ENCODE data around the gene B3GALT6.

Gene B3GALT6

DNA sequence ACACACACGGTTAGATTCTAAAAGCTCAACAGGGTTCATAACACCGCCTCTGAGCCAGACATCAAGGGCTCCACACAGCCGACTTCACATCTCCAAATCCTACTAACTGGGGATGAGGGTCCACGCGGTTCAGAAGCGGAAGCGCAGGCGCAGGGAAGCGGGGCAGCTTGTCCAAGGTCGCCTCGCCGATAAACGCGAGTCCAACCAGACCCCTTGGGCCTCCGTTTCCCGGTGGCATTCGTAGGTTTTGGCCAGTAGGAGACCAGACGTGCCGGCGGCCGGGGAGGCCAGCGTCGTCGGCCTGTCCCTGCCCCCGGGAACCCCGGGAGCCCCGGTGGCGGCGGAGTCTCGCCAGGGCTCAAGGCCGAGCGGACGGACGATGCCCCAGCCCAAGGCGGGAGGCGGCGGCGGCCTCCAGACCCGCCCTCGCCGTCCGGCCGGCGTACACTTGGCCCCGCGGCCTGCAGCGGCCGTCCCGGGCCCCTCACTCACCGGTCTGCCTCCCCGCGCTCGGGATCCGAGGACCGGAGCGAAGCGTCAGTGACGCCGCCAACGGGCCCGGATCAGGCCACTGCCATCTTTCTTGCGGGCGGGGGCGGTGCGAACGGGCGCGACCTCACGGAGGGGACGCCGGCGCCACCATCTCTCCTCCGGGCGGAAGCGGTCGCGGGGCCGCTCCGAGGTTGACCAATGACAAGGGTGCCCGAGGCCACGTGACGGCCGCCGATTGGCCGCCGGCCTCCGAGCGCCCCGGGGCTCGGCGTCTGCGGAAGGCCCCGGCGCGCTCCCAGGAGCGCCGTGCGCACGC lies 433 bp upstream of the B3GALT6 start, which contains the start of gene SDF4:
SDF4 (minus strand) TSS at position 602 of the 808 bp plus-strand sequence. CDS start 3,229 bp downstream, outside the sequence.
- DNase-seq (ENCODE audit: low read depth) = peak; percentile 96

DNA sequence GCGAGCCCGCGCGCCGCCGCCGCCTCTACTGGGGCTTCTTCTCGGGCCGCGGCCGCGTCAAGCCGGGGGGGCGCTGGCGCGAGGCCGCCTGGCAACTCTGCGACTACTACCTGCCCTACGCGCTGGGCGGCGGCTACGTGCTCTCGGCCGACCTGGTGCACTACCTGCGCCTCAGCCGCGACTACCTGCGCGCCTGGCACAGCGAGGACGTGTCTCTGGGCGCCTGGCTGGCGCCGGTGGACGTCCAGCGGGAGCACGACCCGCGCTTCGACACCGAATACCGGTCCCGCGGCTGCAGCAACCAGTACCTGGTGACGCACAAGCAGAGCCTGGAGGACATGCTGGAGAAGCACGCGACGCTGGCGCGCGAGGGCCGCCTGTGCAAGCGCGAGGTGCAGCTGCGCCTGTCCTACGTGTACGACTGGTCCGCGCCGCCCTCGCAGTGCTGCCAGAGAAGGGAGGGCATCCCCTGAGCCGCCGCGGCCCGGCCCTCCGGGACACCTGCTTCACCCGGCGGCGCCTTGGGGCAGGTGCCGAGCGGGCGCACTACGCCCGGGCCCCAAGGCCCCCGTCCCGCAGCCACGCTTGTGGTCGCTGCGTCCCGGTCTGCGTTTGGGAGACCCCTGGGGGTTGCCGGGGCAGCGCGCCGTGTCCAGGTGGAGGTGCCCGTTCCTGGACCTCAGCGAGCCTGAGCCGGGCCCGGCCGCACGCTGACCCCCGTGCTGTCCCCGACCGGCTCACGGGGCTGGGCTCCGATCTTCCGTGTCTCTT lies 944 bp downstream of the B3GALT6 start:
- no peak for DNase-seq (ENCODE audit: low read depth)

DNA sequence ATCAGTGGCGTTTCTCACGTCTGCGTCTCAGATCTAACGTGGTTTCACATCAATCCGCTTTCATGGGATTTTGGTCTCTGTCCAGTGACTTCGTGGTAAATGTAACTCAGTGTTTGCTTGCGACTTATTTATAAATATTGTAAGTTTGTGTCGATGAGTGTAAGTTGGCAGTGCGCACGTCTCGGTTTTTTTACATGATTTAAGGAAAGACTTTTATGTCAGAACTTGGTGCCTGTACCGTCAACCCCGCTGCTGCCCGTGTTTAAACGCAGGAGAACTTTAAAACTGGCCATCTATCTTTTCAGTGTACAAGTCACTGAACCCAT lies 1.5 kb downstream of the B3GALT6 start:
- no peak for DNase-seq (ENCODE audit: low read depth)

GRCh38 chr1:1234180-1234808 lies 2.3 kb downstream of the B3GALT6 start:
- DNase-seq (ENCODE audit: low read depth) = no peak

DNA sequence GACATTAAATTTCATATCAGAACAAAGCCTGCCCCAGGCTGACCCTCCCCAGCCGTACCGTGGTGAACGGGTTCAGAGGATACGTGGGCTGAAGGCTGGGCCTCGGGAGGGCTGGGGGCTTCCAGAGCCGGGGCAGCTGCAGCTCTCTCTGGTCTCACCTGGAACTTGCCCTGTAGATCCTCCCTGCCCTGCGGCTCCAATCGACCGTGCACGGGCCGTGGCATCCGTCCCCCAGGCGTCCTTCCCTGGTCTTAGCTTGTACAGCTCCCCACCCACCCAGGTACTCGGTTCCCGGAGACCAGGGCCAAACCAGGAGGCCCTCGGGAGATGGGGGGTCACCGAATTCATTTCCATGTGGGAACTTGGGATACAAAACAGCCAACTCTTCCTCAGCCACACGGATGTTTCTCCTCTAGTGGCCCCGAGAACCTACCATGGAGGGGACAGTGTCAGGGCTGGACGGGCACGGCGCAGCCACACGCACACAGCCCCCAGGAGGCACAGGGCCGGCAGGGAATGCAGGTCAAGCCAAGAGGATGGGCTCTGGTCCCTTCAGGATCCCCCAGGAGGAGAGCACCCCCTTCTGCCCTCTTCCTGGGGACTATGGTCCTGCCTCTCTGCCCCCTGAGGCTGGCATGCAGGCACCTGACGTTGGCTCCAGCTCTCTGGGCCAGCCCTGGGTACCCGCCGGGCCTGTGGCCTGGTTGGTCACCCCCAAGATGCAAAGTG lies 3.1 kb downstream of the B3GALT6 start:
- DNase-seq (ENCODE audit: low read depth) = no peak

DNA sequence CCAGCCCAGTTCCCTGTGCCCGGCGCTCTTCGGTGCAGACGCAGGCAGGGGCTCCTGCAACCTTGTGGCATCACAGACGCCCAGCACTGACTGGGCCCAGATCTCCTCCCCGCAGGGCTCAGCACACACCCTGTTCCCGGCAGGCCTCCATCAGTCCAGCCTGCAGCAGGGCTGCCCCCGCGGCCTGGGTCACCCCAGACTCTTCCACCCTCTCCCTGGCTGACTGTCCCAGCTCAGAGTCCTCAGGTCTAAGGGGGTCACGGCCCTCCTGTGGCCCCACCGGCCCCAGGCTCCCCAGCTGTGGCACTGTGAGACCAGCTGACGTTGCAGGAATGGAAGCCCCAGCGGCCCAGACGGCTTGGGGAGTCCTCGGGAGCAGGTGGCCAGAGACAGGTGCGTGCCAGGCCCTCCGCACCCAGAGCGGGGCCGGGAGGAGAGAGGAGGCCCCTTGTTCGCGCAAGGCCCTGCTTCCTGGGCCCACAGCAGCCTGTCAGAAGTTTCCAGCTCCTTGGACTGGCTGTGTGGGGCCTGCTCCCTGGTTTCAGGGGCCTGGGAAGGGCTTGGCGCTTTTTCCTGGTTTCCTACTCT lies 4.2 kb downstream of the B3GALT6 start:
- no peak for DNase-seq (ENCODE audit: low read depth)

DNA sequence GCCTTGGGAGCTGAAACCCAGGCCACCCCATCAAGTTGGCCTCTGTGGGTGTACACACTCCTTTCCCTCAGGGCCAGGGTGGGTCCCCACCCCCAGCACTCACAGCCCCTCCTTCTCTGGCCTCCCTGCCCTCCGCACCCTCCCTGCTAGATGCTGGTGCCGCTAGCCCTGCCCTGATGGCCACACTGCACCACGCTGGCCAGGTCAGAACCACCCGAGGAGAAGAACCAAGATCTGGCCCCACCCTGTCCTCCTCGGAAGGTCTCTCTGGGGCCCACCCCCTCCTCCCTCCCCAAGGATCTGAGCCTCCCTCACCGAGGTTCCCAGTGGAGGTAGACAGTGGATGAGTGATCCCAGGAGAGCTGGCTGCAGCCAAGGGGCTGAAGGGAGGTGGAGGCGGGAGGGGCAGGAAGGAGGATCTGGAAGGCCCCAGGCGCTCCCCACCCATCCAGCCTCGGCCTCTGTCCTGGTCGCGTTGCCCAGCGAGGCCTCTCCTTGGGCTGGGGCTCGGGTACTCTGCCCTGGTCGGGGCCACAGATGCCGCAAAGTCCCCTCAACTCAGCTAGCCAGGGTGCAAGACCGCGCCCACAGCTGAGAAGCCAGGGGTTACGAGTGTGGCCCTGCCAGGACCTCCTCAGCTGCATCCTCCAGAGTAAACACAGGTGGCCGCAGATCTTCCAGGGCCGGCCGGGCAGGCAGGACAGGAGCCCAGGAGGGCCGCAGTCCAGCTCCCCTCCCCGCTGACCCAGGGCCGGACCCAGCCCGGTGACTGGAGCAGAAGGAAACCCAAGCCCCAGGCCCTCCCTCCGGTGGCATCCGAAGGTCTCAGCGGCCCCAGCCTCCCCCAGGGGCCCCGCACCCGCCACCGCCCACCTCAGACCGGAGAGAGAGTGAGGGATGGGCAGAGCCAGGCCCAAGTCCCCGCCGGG lies 5.2 kb downstream of the B3GALT6 start:
- no peak for DNase-seq (ENCODE audit: low read depth)

DNA sequence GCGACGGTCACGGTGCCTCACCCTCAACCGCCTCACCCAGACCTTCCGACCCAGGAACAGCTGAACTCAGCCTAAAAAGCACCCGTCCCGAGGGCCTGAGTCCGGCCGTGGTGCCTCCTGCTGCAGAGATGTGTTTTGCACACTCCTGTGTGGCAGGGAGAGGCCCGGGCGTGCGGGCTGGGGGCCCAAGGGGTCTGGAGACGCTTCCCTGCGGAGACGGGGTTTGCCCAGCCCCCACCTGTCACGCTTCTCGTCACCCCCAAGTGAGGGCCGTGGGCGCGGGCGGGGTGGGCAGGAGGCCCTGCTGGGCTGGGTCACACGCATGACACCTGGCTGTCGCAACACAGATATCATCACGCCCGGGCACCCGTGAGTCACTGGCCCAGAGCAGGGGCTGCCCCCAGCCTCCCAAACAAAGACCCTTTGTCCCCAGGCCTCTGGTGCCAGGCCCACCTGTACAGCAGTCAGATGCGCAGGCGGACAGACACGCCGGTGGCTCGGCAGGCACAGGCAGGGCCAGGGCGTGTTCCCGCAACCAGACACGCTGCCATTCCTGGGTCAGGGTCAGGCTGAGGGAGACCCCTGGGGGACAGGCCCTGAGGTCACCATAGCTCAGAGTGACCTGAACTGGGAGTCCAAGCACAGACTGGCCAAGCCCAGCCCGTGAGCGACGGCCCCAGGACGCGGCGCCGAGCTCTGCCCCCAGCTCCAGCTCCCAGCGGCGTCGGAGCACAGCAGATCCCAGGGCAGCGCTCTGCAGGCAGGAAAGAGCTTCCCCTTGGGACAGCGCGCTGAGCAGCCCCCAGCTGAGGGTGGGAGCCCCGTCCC lies 6.1 kb downstream of the B3GALT6 start:
- no peak for DNase-seq (ENCODE audit: low read depth)

GRCh38 chr1:1238702-1239178 lies 6.7 kb downstream of the B3GALT6 start:
- no peak for DNase-seq (ENCODE audit: low read depth)

DNA sequence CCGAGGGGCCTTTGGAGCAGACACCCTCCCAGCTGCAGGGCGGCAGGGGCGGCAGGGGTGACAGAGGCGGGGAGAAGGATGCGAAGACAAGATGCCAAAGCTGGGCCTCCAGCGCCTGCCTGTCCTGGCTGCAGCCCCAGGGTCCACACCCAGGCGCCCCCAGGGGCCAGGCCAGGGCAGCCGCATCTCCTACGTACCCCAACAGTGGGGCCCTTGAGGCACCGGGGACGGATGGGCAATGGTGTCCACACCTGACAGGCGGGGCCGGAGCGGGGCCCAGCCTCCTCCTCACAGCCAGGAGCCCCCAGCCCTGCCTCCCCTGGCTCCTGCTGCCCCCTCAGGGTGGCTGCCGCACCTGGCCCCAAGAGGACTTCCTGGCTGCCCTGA lies 7.2 kb downstream of the B3GALT6 start:
- no peak for DNase-seq (ENCODE audit: low read depth)

GRCh38 chr1:1239614-1240347 lies 7.7 kb downstream of the B3GALT6 start:
- no peak for DNase-seq (ENCODE audit: low read depth)

- no peak for DNase-seq (ENCODE audit: low read depth)
These were observed 8.3 kb downstream of the B3GALT6 start for GRCh38 chr1:1240348-1240732.

DNA sequence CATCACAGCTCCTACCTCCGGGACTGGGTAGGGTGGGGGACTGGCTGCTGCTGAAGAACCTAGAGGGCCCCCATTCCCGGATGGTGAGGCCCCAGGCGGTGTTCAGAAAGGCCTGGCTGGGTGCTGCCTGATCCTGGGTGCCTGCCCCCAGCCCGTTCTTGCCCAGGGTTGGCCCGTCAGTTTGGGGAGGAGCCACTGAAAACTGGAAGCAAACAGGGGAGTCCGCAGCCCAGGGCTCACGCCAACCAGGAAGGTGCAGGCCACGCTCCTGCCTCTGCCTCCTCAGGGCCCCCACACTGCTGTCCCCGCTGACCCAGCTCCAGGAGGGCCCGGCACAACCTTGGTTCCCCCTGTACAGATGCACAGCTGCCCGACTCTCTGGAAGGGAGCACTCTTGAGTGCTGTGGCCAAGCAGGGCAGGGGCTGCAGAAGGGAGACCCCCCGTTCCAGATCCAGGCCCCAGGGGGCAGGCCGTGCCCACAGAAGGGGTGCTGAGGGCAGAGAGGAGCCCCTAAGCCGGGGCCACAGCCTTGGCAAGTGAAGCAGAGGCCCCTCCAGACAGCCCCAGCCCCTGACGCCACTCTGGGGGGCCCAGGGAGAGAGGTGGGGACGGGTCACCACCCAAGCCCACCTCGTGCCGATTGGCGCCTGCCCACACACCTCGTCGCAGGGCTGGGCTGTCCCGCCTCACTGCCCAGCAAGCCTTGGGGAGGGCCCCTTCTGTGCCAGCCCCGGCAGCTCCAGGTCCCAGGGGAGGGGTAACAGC lies 9.0 kb downstream of the B3GALT6 start:
- no peak for DNase-seq (ENCODE audit: low read depth)

- no peak for DNase-seq (ENCODE audit: low read depth)
These were observed 9.7 kb downstream of the B3GALT6 start for GRCh38 chr1:1241588-1242219.

GRCh38 chr1:1242461-1243265 lies 10.6 kb downstream of the B3GALT6 start:
- DNase-seq (ENCODE audit: low read depth) = no peak

GRCh38 chr1:1243266-1243660 lies 11.2 kb downstream of the B3GALT6 start:
- no peak for DNase-seq (ENCODE audit: low read depth)

DNA sequence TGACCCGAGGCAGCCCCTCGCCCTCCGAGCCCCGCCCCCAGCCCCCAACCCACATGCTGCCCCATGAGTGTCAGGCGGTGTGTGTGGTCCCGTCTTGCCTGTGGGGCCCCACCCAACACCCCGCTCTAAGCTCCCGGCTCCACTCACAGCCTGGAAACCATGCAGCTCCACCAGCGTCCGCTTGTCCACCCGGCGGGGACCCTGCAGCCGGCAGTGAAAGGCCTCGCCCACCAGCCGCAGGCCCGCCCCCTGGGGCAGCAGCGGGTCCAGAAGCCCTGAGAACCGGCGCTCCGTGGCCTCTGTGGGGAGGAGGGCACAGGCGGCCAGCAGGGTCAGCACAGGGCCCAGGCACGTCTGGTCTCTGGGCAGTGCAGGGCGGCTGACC lies 11.8 kb downstream of the B3GALT6 start:
- no peak for DNase-seq (ENCODE audit: low read depth)
